ENCODE measurements around the gene SMARCC2.

GRCh38 chr12:56128670-56129205, 60.5 kb downstream of the SMARCC2 start:
- TF ChIP-seq, protein P1, sequence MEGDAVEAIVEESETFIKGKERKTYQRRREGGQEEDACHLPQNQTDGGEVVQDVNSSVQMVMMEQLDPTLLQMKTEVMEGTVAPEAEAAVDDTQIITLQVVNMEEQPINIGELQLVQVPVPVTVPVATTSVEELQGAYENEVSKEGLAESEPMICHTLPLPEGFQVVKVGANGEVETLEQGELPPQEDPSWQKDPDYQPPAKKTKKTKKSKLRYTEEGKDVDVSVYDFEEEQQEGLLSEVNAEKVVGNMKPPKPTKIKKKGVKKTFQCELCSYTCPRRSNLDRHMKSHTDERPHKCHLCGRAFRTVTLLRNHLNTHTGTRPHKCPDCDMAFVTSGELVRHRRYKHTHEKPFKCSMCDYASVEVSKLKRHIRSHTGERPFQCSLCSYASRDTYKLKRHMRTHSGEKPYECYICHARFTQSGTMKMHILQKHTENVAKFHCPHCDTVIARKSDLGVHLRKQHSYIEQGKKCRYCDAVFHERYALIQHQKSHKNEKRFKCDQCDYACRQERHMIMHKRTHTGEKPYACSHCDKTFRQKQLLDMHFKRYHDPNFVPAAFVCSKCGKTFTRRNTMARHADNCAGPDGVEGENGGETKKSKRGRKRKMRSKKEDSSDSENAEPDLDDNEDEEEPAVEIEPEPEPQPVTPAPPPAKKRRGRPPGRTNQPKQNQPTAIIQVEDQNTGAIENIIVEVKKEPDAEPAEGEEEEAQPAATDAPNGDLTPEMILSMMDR (IDR thresholded peaks at IDR 0.05): no peak
- TF ChIP-seq POLR2AphosphoS5 (IDR thresholded peaks at IDR 0.05; ENCODE audit: low read depth, low read length): no peak

All from Panc1 (cell line).